Measurements from ENCODE around the gene ENPP1. TPM values are rescaled to one million over a fixed set of nuclear protein-coding genes. Genes with fewer than 3 reads are reported as not detected.

ENPP1 gene
- total and polyA plus RNA-seq, 2 donors (not counting 3 experiments of a cell fraction or from before 2014, with no cell fraction given): 0.36 to 1.4 TPM

- FAIRE-seq: no peak
- Histone ChIP-seq H3K4me2 (ENCODE audit: insufficient read depth, low read length) (no peak overlapping the region), H3K9ac (replicated peaks; ENCODE audit: extremely low read depth, insufficient read depth, low read length) (no peak overlapping the region), H3K36me3 (ENCODE audit: control insufficient read depth in 2 of 2, extremely low read depth in 1 of 2, insufficient read depth in 2 of 2, low read length in 2 of 2) (no peaks in the 10 kb centered on the region), H3K4me3 (replicated peaks in 1 of 3; ENCODE audit: insufficient read depth in 1 of 3, low read depth in 1 of 3, low read length in 3 of 3) (no peak overlapping the region), H4K20me1 (replicated peaks; ENCODE audit: control insufficient read depth, extremely low read depth, insufficient read depth, low read length) (no peaks in the 10 kb centered on the region), H3K27me3 (ENCODE audit: control insufficient read depth in 2 of 2, insufficient read depth in 2 of 2, low read length in 2 of 2) (no peaks in the 10 kb centered on the region), H3K4me1 (ENCODE audit: control insufficient read depth, extremely low read depth, insufficient read depth, low read length) (peaks cover 9% of the 10 kb centered on the region), H3K27ac (ENCODE audit: insufficient read depth, low read depth, low read length) (no peak overlapping the region), H3K9me1 (replicated peaks; ENCODE audit: control insufficient read depth, extremely low read depth, insufficient read depth, low read length) (no peaks in the 10 kb centered on the region), H2AFZ (ENCODE audit: low read depth, low read length) (no peak overlapping the region), H3K9me3 (replicated peaks; ENCODE audit: control insufficient read depth, insufficient read depth, low read length) (no peaks in the 10 kb centered on the region), H3K79me2 (ENCODE audit: control insufficient read depth, insufficient read depth, low read length) (no peaks in the 10 kb centered on the region)
- TF ChIP-seq EZH2 (IDR thresholded peaks at IDR 0.05; ENCODE audit: borderline replicate concordance, low read depth, low read length, severe bottlenecking): no peak
- TF ChIP-seq FOS (IDR thresholded peaks at IDR 0.05; ENCODE audit: borderline replicate concordance, insufficient read depth, low read length): no peak
- no peak for TF ChIP-seq JUN (IDR thresholded peaks at IDR 0.05; ENCODE audit: borderline replicate concordance, insufficient read depth, insufficient read length, low read depth)
- no peak for TF ChIP-seq CTCF (IDR thresholded peaks at IDR 0.05; ENCODE audit: extremely low read depth in 1 of 2, insufficient read depth in 1 of 2, low read depth in 1 of 2, low read length in 2 of 2)
- TF ChIP-seq MYC (IDR thresholded peaks at IDR 0.05; ENCODE audit: low read depth, low read length): no peak
- TF ChIP-seq POLR2A (IDR thresholded peaks at IDR 0.05; ENCODE audit: low read depth, low read length): no peak
- TF ChIP-seq GATA2 (IDR thresholded peaks at IDR 0.05; ENCODE audit: insufficient read depth, insufficient read length, low read depth, low read length): no peak
- no peak for TF ChIP-seq POLR2AphosphoS5 (IDR thresholded peaks at IDR 0.05; ENCODE audit: insufficient read depth, low read depth, low read length)
- TF ChIP-seq MAX (IDR thresholded peaks at IDR 0.05; ENCODE audit: insufficient read depth, insufficient read length): no peak
- intact Hi-C loops (cut with micrococcal nuclease) (no loop called here), dilution Hi-C loops (cut with MboI; ENCODE audit: extremely low pct_ligation_motif_present, low sequenced_read_pairs) (no loop called here)
- ChIA-PET POLR2A (no interaction called here), CTCF (interaction anchor here (0.9 to 2.2 kb wide), 4 partner anchors 8 to 411 kb away, joined by 3 to 8 read pairs (median 4); no protein-coding TSS in a partner anchor)
- no peak for DNase-seq (ENCODE audit: low read depth, low spot score)
- no TSS peak for BruUV-seq (replicated peaks)
Measured at GRCh38 chr6:131868836-131869235, 61.0 kb downstream of the ENPP1 start.
